GM18517 (cell line): ENCODE measurements around the gene METTL25.

Source experiments
- ATAC-seq: cut with Tn5 transposase; IDR thresholded peaks from one replicate; pipeline ENCODE4 v1.9.1; 2021; ENCODE audit warnings: mild to moderate bottlenecking, moderate library complexity; ENCODE audit not compliant: unreplicated experiment

Gene METTL25

DNA sequence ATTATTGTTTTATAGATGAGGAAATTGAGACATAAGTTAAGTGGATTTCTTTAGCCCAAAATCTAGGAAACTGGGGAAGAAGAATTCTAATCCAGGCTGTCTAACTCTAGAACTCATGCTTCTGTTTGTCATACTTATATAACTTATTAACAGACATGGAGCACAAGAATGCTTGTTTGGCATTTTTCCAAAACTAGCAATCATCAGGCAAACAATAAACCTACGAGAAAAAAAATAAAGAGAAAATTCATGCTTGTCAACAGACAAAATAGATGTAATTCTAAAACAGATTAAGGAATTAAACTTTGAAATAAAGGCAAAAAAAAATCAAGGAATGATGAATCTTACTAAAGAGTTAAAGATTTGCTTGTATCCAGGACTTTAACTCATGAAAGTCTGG lies 103.1 kb downstream of the METTL25 start:
- no peak for ATAC-seq

DNA sequence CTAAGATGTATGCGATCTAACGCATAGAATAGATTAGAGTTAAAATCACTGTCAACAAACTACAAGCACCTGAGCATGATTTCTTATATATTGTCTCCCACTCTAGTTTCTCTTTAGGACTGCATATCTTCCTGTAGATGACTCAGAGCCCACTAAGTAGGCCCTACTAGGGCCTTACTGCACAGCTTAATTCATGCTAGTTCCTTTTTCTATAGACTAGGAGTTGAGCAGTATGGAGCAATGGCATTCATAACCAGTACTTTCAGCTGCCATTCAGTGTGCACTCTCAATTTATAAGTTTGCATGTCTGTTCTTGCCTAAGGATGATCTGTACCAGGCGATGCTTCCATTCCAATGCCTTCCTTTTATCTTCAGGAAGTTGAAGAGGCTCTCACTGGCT lies 103.5 kb downstream of the METTL25 start:
- ATAC-seq: no peak

DNA sequence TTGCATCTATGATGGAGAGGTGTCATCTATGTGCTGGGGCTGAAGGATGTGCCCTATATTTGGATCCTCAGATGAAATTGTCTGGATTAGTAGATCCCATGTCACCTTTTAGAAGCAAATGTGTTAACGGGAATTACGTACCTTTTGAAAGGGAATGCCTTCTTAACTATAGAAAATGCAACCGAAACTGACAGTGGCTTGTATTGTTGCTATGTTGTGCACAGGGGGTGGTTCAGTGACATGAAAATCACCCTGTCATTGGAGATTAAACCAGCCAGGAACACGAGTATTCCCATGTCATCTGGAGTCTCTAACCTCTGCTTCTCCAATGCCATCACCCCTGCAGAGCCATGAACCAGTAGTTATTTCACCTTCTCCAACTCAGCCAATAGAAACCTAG lies 110.2 kb downstream of the METTL25 start:
- no peak for ATAC-seq

DNA sequence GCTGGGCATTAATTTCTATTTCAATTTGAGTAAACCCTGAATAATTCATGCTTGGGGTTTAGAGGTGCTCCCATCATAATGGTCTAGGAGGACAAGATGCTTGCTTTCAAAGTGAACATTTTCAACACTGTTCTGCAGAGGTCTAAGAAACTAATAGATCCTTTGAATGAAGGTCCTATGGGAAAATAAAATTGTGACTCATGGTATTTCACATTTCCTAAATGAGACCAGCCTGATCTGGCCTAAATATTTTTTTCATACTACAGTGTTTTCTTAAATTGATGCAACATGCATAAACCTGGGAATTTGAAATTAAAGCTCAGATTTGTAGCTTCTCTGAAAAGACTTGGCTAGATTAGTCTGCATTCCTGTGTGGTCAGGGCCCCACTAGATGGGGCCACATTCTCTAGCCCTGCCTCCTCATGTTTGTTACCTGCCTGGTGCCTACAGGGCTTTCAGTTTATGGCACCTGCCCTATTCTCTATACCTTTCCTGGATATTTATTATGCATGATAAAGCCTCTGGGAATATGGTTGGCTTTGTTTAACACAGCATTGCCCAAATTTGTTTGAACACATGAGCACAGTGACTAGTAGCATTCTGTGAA lies 112.7 kb downstream of the METTL25 start:
- ATAC-seq: no peak

DNA sequence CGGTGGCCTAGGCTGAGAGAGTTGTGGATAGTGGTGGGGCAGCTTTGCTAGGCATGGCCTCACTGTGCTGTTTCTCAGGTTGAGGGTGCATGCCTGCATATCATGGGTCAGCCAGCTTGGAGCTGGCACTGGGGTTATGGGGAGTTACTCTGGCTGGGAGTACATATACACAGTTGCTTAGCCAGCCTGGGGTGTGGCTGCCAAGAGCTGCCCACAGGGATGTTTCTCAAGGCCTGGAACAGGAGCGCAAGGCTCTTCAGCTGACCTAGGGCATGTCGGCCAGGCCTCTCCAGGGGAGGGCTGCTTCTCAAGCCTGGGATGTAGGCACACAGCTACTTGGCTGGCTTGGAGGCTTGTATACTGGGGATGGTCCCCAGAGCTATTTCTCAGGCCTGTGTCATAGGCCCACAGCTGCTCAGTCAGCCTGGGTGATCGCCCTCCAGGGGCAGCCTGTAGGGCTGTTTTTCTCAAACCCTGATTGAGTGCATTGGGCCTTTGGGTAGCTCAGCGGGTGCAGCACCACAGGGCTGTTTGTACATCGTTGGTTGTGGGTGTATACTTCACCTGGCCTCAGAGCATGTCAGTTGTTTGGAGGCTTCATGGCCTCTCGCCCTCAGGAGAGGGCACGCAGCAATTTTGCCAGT lies 114.9 kb downstream of the METTL25 start:
- no peak for ATAC-seq

DNA sequence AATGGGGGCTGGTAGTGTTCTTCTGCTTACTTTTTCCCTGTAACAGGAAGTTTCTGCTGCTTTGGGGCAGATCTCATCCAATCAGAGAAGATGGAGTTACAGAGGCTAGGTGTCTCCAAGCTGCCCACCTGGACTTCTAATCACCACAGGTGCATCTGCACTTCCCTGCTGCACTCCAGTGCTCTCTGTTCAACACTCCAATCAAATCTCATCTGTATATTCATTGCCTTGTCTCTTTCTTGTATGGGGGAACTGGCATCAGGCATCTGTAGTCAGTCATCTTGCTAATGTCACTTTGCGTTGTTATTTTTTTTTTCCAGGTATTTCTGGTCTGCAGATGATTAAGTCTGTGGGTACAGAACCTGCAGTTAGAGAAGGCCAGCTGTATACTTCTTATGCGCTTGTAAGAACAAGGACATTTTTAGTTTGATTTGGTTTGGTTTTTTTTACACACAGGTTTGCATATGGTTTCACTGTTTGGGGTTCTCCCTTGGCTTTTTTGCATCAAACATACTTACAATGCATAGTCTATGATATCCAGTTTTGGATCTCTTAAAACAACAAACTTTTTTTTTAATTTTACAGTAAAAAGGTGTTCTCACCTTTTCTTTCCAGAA lies 116.0 kb downstream of the METTL25 start:
- peak; percentile 90 for ATAC-seq

DNA sequence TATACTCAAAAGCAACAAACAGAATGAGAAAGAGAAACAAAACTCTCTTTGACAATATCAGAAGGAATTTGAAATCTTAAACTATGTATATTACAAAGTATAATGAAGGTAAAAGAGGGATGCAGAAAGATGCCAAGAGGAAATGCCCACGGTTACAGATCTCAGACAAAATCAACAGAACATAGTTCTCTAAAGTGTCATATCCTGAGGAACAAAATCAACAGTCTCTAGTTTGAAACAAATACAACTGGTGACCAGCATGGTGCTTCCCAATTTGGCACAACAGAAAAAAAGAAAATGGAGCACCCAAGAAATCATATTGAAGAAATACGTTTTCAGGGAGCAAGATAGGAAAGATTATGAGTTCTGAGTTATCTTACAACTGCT lies 116.5 kb downstream of the METTL25 start:
- peak; percentile 5 for ATAC-seq

DNA sequence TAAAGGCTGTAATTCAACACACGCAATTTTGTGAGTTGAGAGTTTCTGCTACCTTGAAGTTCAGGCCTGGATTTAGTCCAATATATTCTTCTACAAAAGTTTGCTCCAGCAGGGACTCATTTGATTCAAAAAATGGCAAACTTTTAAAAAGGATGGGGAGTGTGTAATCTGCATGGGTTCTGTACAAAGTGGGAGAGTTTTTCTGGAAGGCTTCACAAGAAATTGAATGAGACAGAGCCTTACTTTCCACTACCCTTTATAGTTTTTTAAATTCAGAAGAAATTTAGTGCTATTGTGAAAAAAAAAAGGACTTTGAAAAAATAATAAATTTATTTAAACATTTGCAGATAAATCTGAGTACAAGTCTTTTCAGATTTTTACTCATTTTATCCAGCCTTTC lies 116.9 kb downstream of the METTL25 start:
- no peak for ATAC-seq

DNA sequence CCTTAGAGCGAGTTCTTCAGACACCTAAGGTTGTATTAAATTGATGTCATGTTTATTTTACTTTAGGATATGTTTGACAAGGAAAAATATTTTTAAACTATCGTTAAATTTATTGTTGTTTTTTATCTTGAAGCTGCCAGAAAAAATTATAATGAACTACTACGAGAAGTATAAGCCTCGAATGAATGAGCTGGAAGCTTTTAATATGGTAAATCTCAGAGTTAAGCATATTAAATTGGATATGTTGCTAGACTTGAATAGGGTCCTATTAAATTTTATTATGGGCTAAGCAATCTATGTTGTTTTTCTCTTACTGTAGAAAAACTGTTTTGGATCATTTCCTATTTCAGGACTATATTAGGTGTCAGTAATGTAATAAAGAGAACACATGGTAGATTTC lies 118.2 kb downstream of the METTL25 start:
- ATAC-seq: no peak

DNA sequence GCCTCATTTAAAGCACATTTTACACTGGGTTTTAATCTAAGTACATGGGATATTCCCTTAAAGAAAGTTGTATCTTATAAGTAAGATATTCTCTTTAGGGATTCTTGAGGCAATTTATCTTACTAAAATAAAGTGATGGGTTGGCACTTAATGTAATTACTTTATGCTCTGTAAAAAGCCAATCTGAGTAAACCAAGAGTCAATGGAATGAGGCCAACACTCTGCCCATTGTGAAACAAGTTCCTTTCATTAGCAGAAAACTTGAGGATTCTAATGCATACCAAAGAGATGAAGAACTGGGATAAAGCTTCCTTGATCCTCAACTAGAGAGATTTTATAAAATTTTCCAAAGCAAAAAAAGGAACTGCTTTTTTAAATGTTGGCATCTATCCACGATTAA lies 121.2 kb downstream of the METTL25 start:
- ATAC-seq: no peak

DNA sequence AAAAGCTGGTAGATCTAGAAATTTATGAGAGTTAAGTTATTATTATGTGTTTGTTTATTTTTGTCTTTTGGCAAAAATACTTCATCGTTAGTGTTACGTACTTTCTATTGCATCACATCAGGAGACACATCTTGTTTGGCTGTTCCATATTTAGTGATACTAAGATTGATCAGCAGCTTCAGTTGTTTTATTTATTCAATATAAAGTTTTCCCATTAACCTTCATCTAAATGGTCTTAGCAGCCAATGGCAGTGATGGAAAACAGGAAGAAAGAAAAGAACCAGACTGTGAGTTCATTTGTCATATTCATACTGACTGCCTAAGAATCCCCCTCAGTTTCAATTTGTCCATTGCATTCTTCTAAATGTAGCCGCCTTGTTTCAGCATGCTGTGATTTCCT lies 122.3 kb downstream of the METTL25 start:
- no peak for ATAC-seq

DNA sequence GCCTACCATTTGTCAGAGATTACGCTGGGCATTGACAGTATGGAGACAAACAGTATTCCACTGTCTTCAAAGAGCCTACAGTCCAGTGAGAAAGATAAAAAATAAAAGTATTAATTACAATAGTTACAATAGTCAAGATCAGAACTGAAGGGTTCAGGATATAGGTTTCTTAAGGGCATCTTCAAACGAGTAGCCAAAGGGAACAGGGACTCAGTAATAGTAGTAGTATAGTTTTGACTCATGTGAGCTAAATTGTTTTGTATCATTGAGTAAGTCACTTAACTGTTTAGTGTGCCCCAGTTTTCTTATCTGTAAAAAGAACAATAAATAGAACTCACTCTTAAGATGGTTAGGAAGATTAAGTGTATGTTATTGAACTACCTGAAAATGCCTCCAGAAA lies 123.6 kb downstream of the METTL25 start:
- no peak for ATAC-seq

DNA sequence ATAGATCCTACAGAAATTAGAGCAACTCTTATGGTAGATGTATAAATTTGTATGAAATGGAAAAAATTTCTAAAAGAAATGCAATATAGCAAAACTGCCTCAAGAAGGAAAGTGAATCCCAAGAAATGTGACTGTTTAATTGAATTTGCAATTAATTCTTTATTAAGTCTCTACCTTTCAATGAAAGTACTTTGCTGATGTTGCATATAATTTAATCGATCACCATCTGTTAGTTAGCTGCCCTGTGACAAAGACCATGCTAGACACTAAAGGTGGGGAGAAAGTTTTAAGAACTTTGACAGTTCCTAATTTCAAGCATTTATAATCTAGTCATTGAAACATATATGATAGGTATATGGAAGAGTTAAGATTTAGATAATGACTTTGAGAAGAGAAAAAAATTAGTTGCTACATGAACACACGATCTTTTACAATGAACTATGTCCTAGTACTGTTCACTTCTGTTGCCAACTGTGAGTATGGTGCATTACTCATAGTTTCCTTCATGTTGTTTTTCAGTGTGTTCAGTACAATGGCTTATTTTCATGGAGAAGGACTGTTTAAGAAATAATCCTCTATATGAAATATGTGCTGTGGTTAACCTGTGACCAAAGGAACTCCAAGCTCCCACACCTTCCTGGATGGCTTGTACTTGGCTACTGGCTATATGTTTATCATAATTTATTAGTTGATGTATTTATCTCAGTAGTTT lies 128.4 kb downstream of the METTL25 start:
- ATAC-seq: no peak

DNA sequence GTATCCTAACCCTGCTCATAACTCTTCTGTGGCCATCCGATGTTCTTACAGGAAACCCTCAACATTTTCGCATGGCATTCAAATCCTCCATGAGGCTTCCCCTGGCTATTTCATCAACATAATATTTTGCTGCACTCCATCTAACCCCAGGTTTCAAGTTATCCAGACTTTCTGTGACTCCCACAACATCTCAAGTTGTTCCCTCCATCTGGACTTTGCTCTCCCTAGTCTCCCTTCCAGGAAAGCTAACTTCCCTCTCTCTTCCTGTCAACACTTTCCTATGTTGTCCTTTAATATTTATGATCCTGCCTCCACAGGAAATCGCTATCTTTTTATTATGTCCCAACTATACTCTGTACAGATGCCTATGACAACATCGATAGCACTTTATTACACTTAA lies 146.1 kb downstream of the METTL25 start:
- ATAC-seq: no peak

DNA sequence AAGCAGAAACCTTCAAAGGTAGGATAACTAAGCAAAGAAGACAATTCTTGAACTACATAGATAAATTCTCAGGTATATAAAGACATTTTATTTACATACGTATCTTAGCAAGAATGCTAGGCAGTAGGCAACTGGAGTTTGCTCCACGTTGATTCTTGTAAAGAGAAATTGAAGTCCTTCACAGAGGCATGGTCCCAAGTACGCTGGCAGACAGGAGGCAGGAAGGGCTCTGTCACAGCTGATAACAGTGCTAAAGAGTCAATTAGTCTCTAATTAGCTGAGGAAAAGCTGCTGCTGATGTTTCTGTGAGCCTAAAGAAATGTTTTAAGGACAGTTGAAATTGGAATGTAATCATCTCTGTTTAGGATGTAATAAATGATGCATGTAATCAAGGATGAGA lies 146.8 kb downstream of the METTL25 start:
- no peak for ATAC-seq

DNA sequence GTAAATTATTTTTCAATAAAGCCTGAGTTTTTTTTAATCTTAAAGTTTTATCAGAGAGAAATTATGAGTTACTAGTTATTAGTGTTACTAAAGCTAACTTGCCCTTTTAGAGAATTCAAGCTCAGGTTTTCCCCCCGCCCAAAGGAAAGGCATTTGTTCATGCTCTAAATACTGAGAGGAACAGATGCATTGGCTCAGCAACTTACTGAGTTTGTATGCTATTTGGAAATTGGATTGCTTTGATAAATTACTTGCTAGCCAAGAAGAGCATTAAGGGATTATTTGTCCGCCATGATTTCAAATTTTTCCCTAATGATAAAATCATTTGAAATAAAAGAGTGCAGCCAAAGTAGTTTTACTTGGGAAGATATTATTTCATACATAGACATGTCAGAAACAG lies 149.4 kb downstream of the METTL25 start:
- no peak for ATAC-seq

DNA sequence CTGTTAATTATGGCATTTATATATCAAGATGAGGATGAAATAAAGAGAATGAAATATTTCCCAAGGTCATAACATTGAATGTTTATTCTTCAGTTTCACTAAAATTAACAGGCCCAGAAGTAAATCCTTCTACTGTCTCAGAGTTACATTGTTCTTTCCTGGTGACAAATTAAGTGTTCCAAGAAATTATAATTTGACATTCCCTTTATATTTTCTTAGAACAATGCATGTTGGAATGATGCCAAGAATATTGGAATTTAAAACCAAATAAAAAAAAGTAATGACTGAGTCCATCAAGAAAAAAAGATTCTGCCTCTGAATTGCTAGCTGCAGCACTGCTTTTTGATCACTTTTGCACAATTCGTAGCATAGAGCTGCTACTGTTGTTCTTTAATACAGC lies 152.1 kb downstream of the METTL25 start:
- no peak for ATAC-seq

DNA sequence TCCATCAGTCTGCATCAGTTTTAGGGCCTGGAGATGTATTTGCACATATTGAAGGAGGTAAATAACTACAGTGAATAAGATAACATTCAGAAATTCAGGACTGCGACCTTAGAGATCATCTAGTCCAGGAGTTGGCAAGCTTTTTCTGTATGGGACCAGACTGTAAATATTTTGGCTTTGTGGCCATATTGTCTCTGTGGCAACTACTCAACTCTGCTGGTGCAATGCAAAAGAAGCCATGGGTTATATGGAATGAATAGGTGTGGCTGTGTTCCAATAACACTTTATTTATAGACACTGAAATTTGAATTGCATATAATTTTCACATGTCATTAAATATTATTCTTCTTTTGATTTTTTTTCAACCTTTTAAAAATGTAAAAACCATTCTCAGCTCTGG lies 156.6 kb downstream of the METTL25 start:
- ATAC-seq: no peak

DNA sequence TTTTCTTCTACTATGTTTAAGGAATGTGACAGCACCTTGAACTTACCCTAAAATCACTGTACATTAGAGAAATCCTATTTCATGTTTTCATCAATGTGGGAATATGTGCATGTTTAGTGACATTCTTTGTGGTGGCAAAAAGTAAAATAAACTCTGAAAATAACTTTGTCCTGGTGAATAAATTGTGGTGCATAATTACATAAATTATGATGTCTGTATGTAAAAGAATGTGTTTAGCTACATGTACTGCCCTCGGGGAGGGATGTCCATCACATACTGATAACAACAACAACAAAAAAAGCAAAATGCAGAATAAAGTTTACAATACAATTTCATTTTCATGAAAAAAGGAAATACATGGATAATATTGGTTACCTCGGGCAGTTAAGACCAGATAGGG lies 157.3 kb downstream of the METTL25 start:
- no peak for ATAC-seq

DNA sequence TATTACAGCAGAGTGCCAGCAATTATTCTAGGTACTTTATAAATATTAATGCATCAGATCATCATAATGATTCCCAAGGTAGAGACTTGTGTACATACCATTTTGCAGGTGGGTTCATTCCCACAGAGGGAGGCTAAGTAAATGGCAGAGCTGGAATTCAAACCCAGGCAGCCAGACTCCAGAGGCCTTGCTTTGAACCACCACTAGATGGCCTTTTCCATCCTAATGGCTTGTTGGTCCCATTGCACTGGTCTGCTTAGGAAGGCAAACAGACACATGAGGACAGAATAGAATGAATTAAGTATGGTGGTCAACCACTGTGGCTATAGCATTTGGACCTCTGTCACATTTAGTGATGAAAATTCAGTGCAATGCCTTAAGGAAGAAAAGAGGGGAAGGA lies 158.7 kb downstream of the METTL25 start:
- peak; percentile 69 for ATAC-seq

DNA sequence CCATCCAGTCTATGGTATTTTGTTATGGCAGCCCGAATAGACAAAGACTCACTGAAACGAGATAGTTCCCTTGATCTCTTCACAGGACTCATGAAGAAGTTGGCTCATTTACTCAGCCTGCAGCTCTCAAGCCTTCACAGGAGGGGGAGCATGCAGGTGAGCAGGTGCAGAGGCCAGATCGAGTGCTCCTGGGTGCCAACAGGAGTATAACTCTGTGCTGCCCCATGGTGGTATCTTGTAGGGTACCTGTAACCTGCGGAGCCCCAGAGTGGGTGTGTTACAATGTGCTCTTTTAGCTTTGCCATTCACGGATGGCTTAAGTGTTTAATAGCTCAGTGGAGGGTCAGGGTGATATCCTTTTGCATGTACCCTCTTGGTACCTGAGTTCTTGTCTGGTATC lies 159.5 kb downstream of the METTL25 start:
- ATAC-seq: no peak

DNA sequence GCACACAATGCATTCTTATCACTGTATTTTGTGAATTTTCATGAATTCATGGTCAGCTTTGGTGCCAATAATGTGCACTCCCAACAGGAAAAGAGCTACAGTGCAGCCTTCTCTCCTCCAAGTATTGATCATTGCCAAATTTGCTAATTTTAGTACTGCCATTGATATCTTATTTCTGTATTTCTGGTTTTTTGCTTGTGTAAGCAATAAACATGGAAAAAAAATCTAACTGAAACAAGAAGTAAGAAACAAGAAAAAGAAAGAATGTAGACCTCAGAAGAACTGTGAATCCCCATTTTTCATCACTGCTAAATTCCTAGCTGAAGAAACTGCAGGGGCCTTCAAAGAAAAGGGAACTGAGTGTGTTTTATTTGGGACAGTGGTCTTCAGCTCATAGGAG lies 161.2 kb downstream of the METTL25 start:
- ATAC-seq: no peak
